ENCODE measurements around the gene TCL1A.

- TF ChIP-seq CTCF (IDR thresholded peaks at IDR 0.05) (no peak), ATF6 (CRISPR knock-in tag; IDR thresholded peaks at IDR 0.05) (no peak), GABPB1 (CRISPR knock-in tag; IDR thresholded peaks at IDR 0.05) (no peak), ATF2 (CRISPR knock-in tag; IDR thresholded peaks at IDR 0.05; ENCODE audit: borderline replicate concordance, low read depth) (no peak), JUN (CRISPR knock-in tag; IDR thresholded peaks at IDR 0.05) (no peak), FOXK1 (CRISPR knock-in tag; IDR thresholded peaks at IDR 0.05) (no peak), ZNF317 (CRISPR knock-in tag; IDR thresholded peaks at IDR 0.05; ENCODE audit: borderline replicate concordance, low read depth) (no peak), PRRX2 (CRISPR knock-in tag; IDR thresholded peaks at IDR 0.05) (no peak)
These were observed 18.9 kb downstream of the TCL1A start for GRCh38 chr14:95695051-95695450.

Measured in WTC11 (cell line).